Thyroid gland (tissue), 4 donors: ENCODE results near the gene LHCGR. TPM values are rescaled to one million over a fixed set of nuclear protein-coding genes. Genes with fewer than 3 reads are reported as not detected.

Source experiments
- DNase-seq, 2 donors: peaks; one replicate each; pipeline ENCODE4 v3.0.0-alpha.2; 2019
- H3K27ac ChIP-seq, 3 donors: fragments of 200-600 bp; sonication (generic); 1 replicate in 2 of 3; 2 replicates in 1 of 3; pipeline ENCODE4 v1.5.1; 2016 to 2019; ENCODE audit warnings: mild to moderate bottlenecking in 1 of 3, moderate library complexity in 1 of 3
- H3K27me3 ChIP-seq: fragments of 200-600 bp; sonication (generic); one replicate; pipeline ENCODE4 v1.5.1; 2019
- H3K36me3 ChIP-seq, 2 donors: fragments of 200-600 bp; sonication (generic); one replicate each; pipeline ENCODE4 v1.5.1; 2016 to 2019
- H3K4me1 ChIP-seq, 2 donors: fragments of 200-600 bp; sonication (generic); one replicate each; pipeline ENCODE4 v1.5.1; 2017 to 2019
- H3K4me3 ChIP-seq, 3 donors: fragments of 200-600 bp; sonication (generic); replicated peaks in 1 of 3; 1 replicate in 2 of 3; 2 replicates in 1 of 3; pipeline ENCODE4 v1.5.1; 2016; ENCODE audit warnings: mild to moderate bottlenecking in 1 of 3
- H3K9me3 ChIP-seq: fragments of 200-600 bp; sonication (generic); one replicate; pipeline ENCODE4 v1.5.1; 2017
- POLR2A ChIP-seq, 2 donors: fragments of 450-650 bp; IDR thresholded peaks; one replicate each; pipeline ENCODE4 v1.6.1; 2017; ENCODE audit warnings: antibody characterized with exemption in 2 of 2, mild to moderate bottlenecking in 2 of 2, moderate library complexity in 1 of 2
- WGBS, 2 donors: methylation state at CpG; one replicate each; pipeline ENCODE4 v1.1.5; 2017; 5-methylcytosine and 5-hydroxymethylcytosine counted together
- intact Hi-C: fragments of 100-400 bp; cut with DNase I; formaldehyde crosslinking; loops from one replicate; pipeline ENCODE4 v1.15.1; 2023
- total RNA-seq, 4 donors: library from RNA; depleted of rRNA; stranded (reverse); fragments of >200 nt; gene quantifications; one replicate each; pipeline ENCODE4 v1.2.3, GENCODE V29; 2016
- TF ChIP-seq, protein P1 (sequence below), 6 experiments: fragments of 200-600 bp in 3 of 6; fragments of 450-650 bp in 3 of 6; sonication (generic) in 3 of 6; IDR thresholded peaks; one replicate each; pipeline ENCODE4 v1.5.1; 2016 to 2019; ENCODE audit warnings: antibody characterized with exemption in 6 of 6, mild to moderate bottlenecking in 2 of 6, inconsistent platforms in 1 of 6, moderate library complexity in 1 of 6

Gene LHCGR
- total RNA-seq, 4 donors from 2014 or later, result 0.59 to 1.7 (median 1.1) TPM

DNA sequence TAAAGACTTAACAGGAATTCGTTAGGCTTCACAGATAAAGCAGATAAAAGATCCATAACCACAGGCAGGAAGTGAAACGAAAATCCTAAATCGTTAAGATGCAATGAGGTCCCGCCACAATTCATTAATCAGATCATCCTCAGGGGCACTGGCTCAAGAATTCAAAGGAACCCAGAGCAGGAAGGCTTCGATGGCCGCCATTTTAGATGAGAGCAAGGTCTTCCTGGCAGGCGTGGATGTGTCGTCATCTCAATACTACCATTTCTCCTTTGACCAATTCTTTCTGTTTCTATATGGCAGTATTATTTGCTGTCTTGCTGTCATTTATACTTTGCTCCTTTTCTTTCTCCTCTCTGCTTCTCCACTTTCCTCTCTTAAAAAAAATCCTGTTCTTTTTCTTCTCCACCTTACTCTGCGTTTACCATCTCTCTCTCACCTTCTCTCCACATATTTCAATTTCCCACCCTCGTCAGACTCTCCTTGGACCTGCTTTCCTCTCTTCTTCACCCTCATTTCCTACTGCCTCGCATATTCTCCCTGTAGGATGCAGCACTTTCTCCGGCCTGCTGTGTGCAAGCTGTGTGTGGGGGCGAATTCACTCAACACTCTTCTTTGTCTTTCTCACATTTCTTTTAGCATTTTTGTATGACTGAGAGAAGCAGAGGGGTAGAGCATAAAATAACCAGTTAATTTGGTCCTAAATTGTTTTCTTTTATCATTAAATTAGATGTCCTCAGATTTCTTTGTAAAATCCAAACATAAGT is 35.1 kb upstream of the LHCGR start:
- Histone ChIP-seq H3K4me1 (no peaks in the 10 kb centered on the region), H3K9me3 (no peaks in the 10 kb centered on the region), H3K27me3 (no peaks in the 10 kb centered on the region), H3K4me3 (no peak overlapping the region), H3K36me3 (no peaks in the 10 kb centered on the region), H3K27ac (no peak overlapping the region)
- DNase-seq, result no peak
- TF ChIP-seq, protein P1, sequence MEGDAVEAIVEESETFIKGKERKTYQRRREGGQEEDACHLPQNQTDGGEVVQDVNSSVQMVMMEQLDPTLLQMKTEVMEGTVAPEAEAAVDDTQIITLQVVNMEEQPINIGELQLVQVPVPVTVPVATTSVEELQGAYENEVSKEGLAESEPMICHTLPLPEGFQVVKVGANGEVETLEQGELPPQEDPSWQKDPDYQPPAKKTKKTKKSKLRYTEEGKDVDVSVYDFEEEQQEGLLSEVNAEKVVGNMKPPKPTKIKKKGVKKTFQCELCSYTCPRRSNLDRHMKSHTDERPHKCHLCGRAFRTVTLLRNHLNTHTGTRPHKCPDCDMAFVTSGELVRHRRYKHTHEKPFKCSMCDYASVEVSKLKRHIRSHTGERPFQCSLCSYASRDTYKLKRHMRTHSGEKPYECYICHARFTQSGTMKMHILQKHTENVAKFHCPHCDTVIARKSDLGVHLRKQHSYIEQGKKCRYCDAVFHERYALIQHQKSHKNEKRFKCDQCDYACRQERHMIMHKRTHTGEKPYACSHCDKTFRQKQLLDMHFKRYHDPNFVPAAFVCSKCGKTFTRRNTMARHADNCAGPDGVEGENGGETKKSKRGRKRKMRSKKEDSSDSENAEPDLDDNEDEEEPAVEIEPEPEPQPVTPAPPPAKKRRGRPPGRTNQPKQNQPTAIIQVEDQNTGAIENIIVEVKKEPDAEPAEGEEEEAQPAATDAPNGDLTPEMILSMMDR (IDR thresholded peaks at IDR 0.05), result no peak
- TF ChIP-seq POLR2A (IDR thresholded peaks at IDR 0.05), result no peak
- WGBS, 2 donors, result 79 to 88% methylated on average over 13 of the region's 13 CpGs
- intact Hi-C loops, result no loop called here

DNA sequence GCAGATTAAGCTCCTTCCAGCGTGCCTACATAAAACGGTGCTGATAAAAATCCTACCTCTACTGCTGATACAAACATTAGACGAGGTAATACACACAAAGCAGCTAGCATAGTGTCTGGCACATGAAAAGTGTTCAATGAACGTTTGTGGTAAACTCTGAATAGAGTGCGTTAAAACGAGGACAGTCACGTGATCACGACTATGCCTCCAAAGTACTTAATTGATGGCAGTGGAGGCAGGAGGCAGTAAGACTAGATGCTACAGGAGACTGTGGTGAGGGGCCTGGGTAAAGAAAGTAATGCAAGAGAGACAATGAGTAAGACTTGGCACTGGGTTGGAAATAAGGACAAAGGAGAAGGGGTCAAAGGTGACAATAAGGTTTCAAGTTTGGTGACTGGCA is 32.1 kb upstream of the LHCGR start:
- H3K4me3 ChIP-seq, result no peak overlapping the region
- TF ChIP-seq POLR2A (IDR thresholded peaks at IDR 0.05), result no peak
- TF ChIP-seq, protein P1 (IDR thresholded peaks at IDR 0.05), result no peak
- H3K27ac ChIP-seq, result no peak overlapping the region
- no peaks in the 10 kb centered on the region for H3K9me3 ChIP-seq
- no peak for DNase-seq
- no peaks in the 10 kb centered on the region for H3K27me3 ChIP-seq
- 88 to 91% methylated on average over 8 of the region's 8 CpGs for WGBS, 2 donors
- intact Hi-C loops, result no loop called here
- no peaks in the 10 kb centered on the region for H3K4me1 ChIP-seq
- H3K36me3 ChIP-seq, result no peaks in the 10 kb centered on the region

DNA sequence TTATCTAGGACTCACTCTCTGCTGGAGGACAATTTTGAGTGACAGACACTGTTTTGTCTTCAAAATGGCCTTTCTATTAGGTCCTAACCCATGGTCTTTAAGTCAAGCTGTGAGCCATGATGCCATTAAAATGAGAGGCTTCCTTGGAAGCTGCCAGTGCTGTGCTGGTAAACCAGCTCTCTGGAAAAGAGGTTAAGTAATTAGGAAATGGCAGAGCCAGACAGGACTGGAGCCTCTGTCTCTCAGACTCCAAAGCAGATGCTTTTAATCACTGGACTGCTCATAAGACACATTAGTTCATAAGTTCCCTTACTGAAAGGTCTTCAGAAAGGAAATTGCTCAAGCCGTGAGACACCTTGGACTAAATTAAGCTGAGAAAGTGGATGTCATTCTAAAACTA is 25.8 kb upstream of the LHCGR start:
- Histone ChIP-seq H3K4me1 (no peaks in the 10 kb centered on the region), H3K27me3 (no peaks in the 10 kb centered on the region), H3K9me3 (no peaks in the 10 kb centered on the region), H3K4me3 (no peak overlapping the region), H3K36me3 (no peaks in the 10 kb centered on the region), H3K27ac (no peak overlapping the region)
- WGBS, 2 donors, result 74 to 77% methylated on average over 1 of the region's 1 CpG
- intact Hi-C loops, result no loop called here
- TF ChIP-seq POLR2A (IDR thresholded peaks at IDR 0.05), result no peak
- TF ChIP-seq, protein P1 (IDR thresholded peaks at IDR 0.05), result no peak
- DNase-seq, result no peak

DNA sequence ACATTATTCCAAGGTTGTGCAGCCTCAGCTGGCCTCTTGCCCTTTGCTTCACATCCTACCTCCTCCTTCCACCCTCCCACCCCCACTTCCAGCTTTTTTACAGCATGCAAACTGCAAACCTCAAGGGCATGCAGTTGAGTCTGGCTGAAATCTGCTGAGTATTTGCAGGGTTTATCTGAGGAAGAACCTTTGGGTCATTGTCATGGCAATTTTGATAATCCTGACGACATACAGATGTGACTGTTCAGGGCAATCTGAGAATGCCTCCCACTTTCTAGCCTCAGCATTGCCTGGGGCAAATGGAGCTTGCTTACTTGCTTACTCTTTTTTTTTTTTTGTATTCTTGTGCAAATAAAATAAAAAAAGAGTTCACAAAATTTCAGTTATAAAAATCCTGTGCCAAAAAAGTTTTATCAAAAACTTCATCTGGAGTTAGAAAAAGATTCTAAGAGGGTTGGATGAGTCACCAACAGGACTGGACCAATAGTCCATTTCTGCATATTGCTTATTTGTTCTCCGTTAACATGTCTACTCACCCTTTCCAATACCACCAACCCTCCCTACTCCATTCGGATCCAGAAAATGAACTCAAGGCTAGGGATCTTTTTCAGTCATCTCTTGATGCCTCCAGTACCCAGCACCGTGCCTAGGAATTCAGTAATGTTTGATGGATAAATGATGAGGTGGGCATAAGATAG is 23.6 kb upstream of the LHCGR start:
- no peak for DNase-seq
- Histone ChIP-seq H3K36me3 (no peaks in the 10 kb centered on the region), H3K4me3 (no peak overlapping the region), H3K4me1 (no peaks in the 10 kb centered on the region), H3K27me3 (no peaks in the 10 kb centered on the region), H3K27ac (no peak overlapping the region), H3K9me3 (no peaks in the 10 kb centered on the region)
- intact Hi-C loops, result no loop called here
- no peak for TF ChIP-seq POLR2A (IDR thresholded peaks at IDR 0.05)
- TF ChIP-seq, protein P1 (IDR thresholded peaks at IDR 0.05), result no peak
- WGBS, 2 donors, result 73 to 78% methylated on average over 4 of the region's 4 CpGs

DNA sequence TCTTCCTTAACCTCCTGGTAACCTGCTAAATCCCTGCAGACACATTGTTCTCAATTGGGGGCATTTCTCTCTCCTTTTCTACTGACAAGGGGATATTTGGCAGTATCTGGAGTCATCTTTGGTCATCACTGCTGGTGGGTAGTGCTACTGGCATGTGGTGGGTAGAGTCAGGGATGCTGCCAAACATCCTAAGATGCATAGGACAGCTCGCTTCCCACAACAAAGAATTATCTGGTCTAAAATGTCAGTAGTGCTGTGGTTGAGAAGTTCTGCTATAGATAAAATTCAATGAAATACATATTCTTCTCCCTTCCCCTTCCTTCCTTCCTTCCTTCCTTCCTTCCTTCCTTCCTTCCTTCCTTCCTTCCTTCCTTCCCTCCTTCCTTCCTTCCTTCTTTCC is 18.7 kb upstream of the LHCGR start:
- intact Hi-C loops, result no loop called here
- Histone ChIP-seq H3K27me3 (no peaks in the 10 kb centered on the region), H3K27ac (no peak overlapping the region), H3K4me3 (no peak overlapping the region), H3K9me3 (no peaks in the 10 kb centered on the region), H3K36me3 (no peaks in the 10 kb centered on the region), H3K4me1 (no peaks in the 10 kb centered on the region)
- TF ChIP-seq POLR2A (IDR thresholded peaks at IDR 0.05), result no peak
- TF ChIP-seq, protein P1 (IDR thresholded peaks at IDR 0.05), result no peak
- no peak for DNase-seq
- WGBS, 2 donors, result 86 to 90% methylated on average over 1 of the region's 1 CpG
